Duodenal mucosa (tissue), 2 donors: Measurements from ENCODE around the gene NOXA1.
A peak's percentile ranks its signal among the peaks of the same experiment; 100 is the strongest.
"Not testable (repeated sequence)": the region's sequence is repeated elsewhere in the genome, so short reads cannot be mapped to it uniquely, and the experiment has no call there.

Experiments
- H3K27ac ChIP-seq: one replicate; pipeline ENCODE4 v1.7.0; 2013; ENCODE audit warnings: low read depth, low read length
- H3K27me3 ChIP-seq, 2 donors: one replicate each; pipeline ENCODE4 v1.7.0; 2013; ENCODE audit warnings: low read length in 2 of 2, control low read depth in 1 of 2; ENCODE audit not compliant: insufficient read depth in 2 of 2, control insufficient read depth in 1 of 2
- H3K36me3 ChIP-seq, 2 donors: one replicate each; pipeline ENCODE4 v1.7.0; 2013; ENCODE audit warnings: low read length in 2 of 2, control low read depth in 1 of 2; ENCODE audit not compliant: insufficient read depth in 2 of 2, control insufficient read depth in 1 of 2
- H3K4me1 ChIP-seq, 2 donors: one replicate each; pipeline ENCODE4 v1.7.0; 2013; ENCODE audit warnings: low read length in 2 of 2, control low read depth in 1 of 2; ENCODE audit not compliant: insufficient read depth in 2 of 2, control insufficient read depth in 1 of 2
- H3K4me3 ChIP-seq, 2 donors: one replicate each; pipeline ENCODE4 v1.7.0; 2013; ENCODE audit warnings: low read length in 2 of 2, low read depth in 1 of 2
- H3K9ac ChIP-seq, 2 donors: one replicate each; pipeline ENCODE4 v1.7.0; 2013; ENCODE audit warnings: low read length in 2 of 2, low read depth in 1 of 2
- H3K9me3 ChIP-seq, 2 donors: one replicate each; pipeline ENCODE4 v1.7.0; 2013; ENCODE audit warnings: low read length in 2 of 2, control low read depth in 1 of 2; ENCODE audit not compliant: control insufficient read depth in 1 of 2

NOXA1 gene

GRCh38 chr9:137444106-137444790, 21.1 kb downstream of the NOXA1 start:
- Histone ChIP-seq H3K9ac (no peak overlapping the region), H3K9me3 (no peaks in the 10 kb centered on the region), H3K4me1 (peaks cover 7% of the 10 kb centered on the region in 2 donors), H3K27ac (no peak overlapping the region), H3K4me3 (no peak overlapping the region), H3K27me3 (no peaks in the 10 kb centered on the region), H3K36me3 (no peaks in the 10 kb centered on the region)

GRCh38 chr9:137445275-137445807, 22.1 kb downstream of the NOXA1 start:
- H3K4me1 ChIP-seq: peaks cover 7% of the 10 kb centered on the region in 2 donors
- peak overlapping the region in 1 of 2 donors; percentile 28 for H3K9ac ChIP-seq
- H3K4me3 ChIP-seq: peak overlapping the region in 1 of 2 donors; percentile 35
- no peaks in the 10 kb centered on the region for H3K9me3 ChIP-seq
- H3K36me3 ChIP-seq: no peaks in the 10 kb centered on the region
- H3K27ac ChIP-seq: no peak overlapping the region
- H3K27me3 ChIP-seq: no peaks in the 10 kb centered on the region

- Histone ChIP-seq H3K27me3 (no peaks in the 10 kb centered on the region), H3K9ac (peak overlapping the region in 1 of 2 donors; percentile 28), H3K9me3 (no peaks in the 10 kb centered on the region), H3K4me1 (peaks cover 7% of the 10 kb centered on the region in 2 donors), H3K4me3 (no peak overlapping the region), H3K27ac (no peak overlapping the region), H3K36me3 (no peaks in the 10 kb centered on the region)
Measured at GRCh38 chr9:137445930-137446431, 22.8 kb downstream of the NOXA1 start.

GRCh38 chr9:137446851-137447471, 23.8 kb downstream of the NOXA1 start:
- Histone ChIP-seq H3K4me3 (no peak overlapping the region), H3K36me3 (no peaks in the 10 kb centered on the region), H3K27me3 (no peaks in the 10 kb centered on the region), H3K27ac (no peak overlapping the region), H3K9me3 (no peaks in the 10 kb centered on the region), H3K9ac (no peak overlapping the region), H3K4me1 (peaks cover 7% of the 10 kb centered on the region in 2 donors)

GRCh38 chr9:137447722-137448601, 24.8 kb downstream of the NOXA1 start:
- Histone ChIP-seq H3K36me3 (peaks cover 3 to 4% of the 10 kb centered on the region in 2 donors), H3K4me1 (peaks cover 7% of the 10 kb centered on the region in 2 donors), H3K9ac (no peak overlapping the region), H3K4me3 (no peak overlapping the region), H3K27ac (no peak overlapping the region), H3K27me3 (no peaks in the 10 kb centered on the region), H3K9me3 (no peaks in the 10 kb centered on the region)

GRCh38 chr9:137448602-137448962, 25.4 kb downstream of the NOXA1 start:
- no peaks in the 10 kb centered on the region for H3K9me3 ChIP-seq
- H3K36me3 ChIP-seq: peaks cover 3 to 6% of the 10 kb centered on the region in 2 donors
- no peak overlapping the region for H3K9ac ChIP-seq
- no peak overlapping the region for H3K27ac ChIP-seq
- no peaks in the 10 kb centered on the region for H3K27me3 ChIP-seq
- no peak overlapping the region for H3K4me3 ChIP-seq
- peaks cover 7% of the 10 kb centered on the region in 2 donors for H3K4me1 ChIP-seq

GRCh38 chr9:137449081-137449844, 26.1 kb downstream of the NOXA1 start:
- Histone ChIP-seq H3K9me3 (no peaks in the 10 kb centered on the region), H3K36me3 (peaks cover 3 to 6% of the 10 kb centered on the region in 2 donors), H3K27me3 (no peaks in the 10 kb centered on the region), H3K4me3 (no peak overlapping the region), H3K4me1 (peaks cover 7 to 8% of the 10 kb centered on the region in 2 donors), H3K27ac (no peak overlapping the region), H3K9ac (no peak overlapping the region)

- H3K9ac ChIP-seq: no peak overlapping the region
- peaks cover 14 to 16% of the 10 kb centered on the region in 2 donors for H3K4me1 ChIP-seq
- H3K9me3 ChIP-seq: no peaks in the 10 kb centered on the region
- H3K4me3 ChIP-seq: no peak overlapping the region
- H3K27ac ChIP-seq: no peak overlapping the region
- H3K36me3 ChIP-seq: peaks cover 3 to 6% of the 10 kb centered on the region in 2 donors
- H3K27me3 ChIP-seq: no peaks in the 10 kb centered on the region
Measured at GRCh38 chr9:137449931-137450538, 26.8 kb downstream of the NOXA1 start.

GRCh38 chr9:137450539-137451222, 27.5 kb downstream of the NOXA1 start:
- H3K27ac ChIP-seq, H3K27me3 ChIP-seq, H3K9me3 ChIP-seq, H3K36me3 ChIP-seq, H3K4me3 ChIP-seq, H3K9ac ChIP-seq: not testable (repeated sequence)
- H3K4me1 ChIP-seq: peaks cover 10 to 18% of the 10 kb centered on the region in 2 donors
